T-helper 2 cell (primary cell): ENCODE results near the gene TUBGCP6.

Source experiments
- DNase-seq, 5 experiments: peaks; one replicate each; pipeline versions ENCODE4 v3.0.0 to v3.0.0-alpha.2; 2012 to 2022

Gene TUBGCP6

GRCh38 chr22:50167689-50168489, 76.9 kb downstream of the TUBGCP6 start:
- no peak for DNase-seq
